ENCODE measurements around the gene TNFRSF9.

The TNFRSF9 gene

DNA sequence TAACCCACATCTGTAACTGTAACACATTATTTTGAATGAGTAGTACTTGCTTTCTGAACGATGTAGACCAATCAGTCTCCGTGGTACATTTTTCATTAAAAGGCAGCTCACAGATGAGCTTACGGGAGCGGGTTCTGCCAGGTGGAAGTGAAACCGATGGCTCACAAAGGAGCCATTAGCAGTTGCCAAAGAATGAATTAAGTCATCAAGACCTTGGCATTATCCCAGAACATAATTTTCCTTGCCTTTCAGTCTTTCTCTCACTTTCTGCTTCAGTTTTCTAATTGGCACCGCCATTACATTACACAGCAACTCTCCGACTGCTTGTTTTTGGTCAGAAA lies 54.3 kb downstream of the TNFRSF9 start:
- Histone ChIP-seq H3K27me3 (ENCODE audit: control insufficient read depth, insufficient read depth, low read length) (no peaks in the 10 kb centered on the region), H3K9me3 (ENCODE audit: control insufficient read depth, low read depth, low read length) (no peaks in the 10 kb centered on the region), H3K36me3 (ENCODE audit: control insufficient read depth, low read depth, low read length) (no peaks in the 10 kb centered on the region), H3K4me3 (ENCODE audit: low read length) (no peak overlapping the region), H3K4me1 (ENCODE audit: control insufficient read depth, low read depth, low read length) (no peaks in the 10 kb centered on the region), H3K27ac (ENCODE audit: low read length) (no peak overlapping the region), H3K9ac (ENCODE audit: low read length) (no peak overlapping the region)

DNA sequence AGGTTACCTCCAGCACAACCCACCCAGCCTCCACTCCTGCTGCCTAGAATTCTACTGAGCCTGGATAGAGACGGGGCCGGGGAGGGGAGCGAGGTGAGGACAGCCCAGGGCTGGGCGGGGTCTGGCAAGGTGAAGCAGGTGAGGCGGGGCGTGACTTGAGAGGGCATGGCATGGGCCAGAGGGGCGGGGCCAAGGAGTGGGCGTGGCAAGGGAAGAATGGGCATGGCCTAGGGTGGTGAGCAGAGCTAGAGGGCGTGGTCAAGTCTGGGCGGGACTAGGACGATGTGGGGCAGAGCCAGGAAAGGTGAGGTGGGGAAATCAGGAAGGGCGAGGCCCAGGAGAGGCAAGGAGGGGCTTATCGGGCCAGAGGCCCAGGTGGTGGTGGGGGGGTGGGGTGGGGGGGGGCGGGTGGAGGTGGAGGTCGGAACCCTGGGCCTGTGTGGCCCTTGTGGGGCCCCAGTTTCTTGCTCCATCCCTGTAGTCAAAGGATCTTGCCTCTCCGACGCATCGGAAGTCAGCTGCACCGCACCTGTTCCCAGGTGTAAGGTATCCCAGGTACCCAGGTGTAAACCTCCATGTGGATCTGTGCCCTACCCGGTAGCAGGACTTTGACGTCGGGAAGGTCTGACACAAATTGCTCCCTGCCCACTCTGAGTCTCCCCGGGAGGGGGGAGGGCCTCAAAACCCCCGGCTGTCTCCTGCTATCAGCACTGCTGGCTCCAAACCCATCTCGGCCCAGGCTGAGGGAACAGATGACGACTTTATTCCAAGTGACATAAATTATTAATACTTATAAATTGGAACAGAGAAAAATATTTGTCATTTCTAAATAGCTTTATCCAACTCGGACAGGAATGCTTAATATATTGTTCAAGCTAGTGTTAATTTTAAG lies 54.9 kb downstream of the TNFRSF9 start:
- Histone ChIP-seq H3K27ac (ENCODE audit: low read length) (no peak overlapping the region), H3K4me1 (ENCODE audit: control insufficient read depth, low read depth, low read length) (no peaks in the 10 kb centered on the region), H3K27me3 (ENCODE audit: control insufficient read depth, insufficient read depth, low read length) (no peaks in the 10 kb centered on the region), H3K4me3 (ENCODE audit: low read length) (no peak overlapping the region), H3K9ac (ENCODE audit: low read length) (no peak overlapping the region), H3K36me3 (ENCODE audit: control insufficient read depth, low read depth, low read length) (no peaks in the 10 kb centered on the region), H3K9me3 (ENCODE audit: control insufficient read depth, low read depth, low read length) (no peaks in the 10 kb centered on the region)

DNA sequence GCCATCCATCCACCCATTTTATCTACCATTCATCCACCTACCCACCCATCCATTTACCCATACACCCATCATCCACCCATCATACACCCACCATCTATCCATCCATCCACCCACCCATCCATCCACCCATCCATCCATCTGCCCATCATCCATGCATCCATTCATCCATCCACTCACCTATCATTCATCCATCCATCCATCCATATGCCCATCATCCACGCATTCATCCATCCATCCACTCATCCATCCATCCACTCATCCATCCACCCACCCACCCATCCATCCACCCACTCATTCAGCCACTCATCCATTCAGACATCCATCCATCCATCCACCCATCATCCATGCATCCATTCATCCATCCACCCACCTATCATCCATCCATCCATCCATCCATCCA lies 55.9 kb downstream of the TNFRSF9 start:
- no peaks in the 10 kb centered on the region for H3K9me3 ChIP-seq (ENCODE audit: control insufficient read depth, low read depth, low read length)
- H3K27ac ChIP-seq (ENCODE audit: low read length) = no peak overlapping the region
- H3K9ac ChIP-seq (ENCODE audit: low read length) = no peak overlapping the region
- H3K27me3 ChIP-seq (ENCODE audit: control insufficient read depth, insufficient read depth, low read length) = no peaks in the 10 kb centered on the region
- H3K4me1 ChIP-seq (ENCODE audit: control insufficient read depth, low read depth, low read length) = no peaks in the 10 kb centered on the region
- H3K36me3 ChIP-seq (ENCODE audit: control insufficient read depth, low read depth, low read length) = no peaks in the 10 kb centered on the region
- H3K4me3 ChIP-seq (ENCODE audit: low read length) = no peak overlapping the region

DNA sequence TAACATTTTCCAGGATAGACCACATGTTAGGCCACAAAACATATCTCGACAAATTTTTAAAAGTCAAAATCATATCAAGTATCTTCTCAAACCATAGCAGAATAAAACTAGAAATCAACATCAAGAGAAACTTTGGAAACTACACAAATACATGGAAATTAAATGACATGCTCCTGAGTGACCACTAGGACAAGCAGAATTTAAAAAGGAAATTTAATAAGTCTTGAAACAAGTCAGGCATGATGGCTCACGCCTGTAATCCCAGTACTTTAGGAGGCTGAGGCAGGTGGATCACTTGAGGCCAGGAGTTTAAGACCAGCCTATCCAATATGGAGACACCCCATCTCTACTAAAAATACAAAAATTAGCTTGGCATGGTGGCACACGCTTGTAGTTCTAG lies 61.4 kb downstream of the TNFRSF9 start:
- Histone ChIP-seq H3K9me3 (ENCODE audit: control insufficient read depth, low read depth, low read length) (peaks cover 2% of the 10 kb centered on the region), H3K36me3 (ENCODE audit: control insufficient read depth, low read depth, low read length) (no peaks in the 10 kb centered on the region), H3K4me1 (ENCODE audit: control insufficient read depth, low read depth, low read length) (no peaks in the 10 kb centered on the region), H3K27me3 (ENCODE audit: control insufficient read depth, insufficient read depth, low read length) (no peaks in the 10 kb centered on the region), H3K9ac (ENCODE audit: low read length) (no peak overlapping the region), H3K4me3 (ENCODE audit: low read length) (no peak overlapping the region), H3K27ac (ENCODE audit: low read length) (no peak overlapping the region)

DNA sequence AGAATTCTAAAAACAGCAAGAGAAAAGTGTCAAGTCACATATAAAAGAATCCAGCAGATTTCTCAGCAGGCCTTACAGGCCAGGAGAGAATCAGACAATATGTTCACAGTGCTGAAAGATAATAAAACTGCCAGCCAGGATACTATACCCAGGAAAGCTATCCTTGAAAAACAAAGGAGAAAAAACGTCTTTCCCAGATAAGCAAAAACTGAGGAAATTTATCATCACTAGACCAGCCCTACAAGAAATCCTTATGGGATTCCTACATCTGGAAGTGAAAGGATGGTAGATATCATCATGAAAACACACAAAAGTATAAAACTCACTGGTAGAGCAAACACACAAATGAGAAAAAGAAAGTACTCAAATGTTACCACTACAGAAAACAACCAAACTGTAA lies 62.6 kb downstream of the TNFRSF9 start:
- no peaks in the 10 kb centered on the region for H3K27me3 ChIP-seq (ENCODE audit: control insufficient read depth, insufficient read depth, low read length)
- H3K4me1 ChIP-seq (ENCODE audit: control insufficient read depth, low read depth, low read length) = no peaks in the 10 kb centered on the region
- peaks cover 2% of the 10 kb centered on the region for H3K9me3 ChIP-seq (ENCODE audit: control insufficient read depth, low read depth, low read length)
- no peak overlapping the region for H3K4me3 ChIP-seq (ENCODE audit: low read length)
- H3K27ac ChIP-seq (ENCODE audit: low read length) = no peak overlapping the region
- H3K36me3 ChIP-seq (ENCODE audit: control insufficient read depth, low read depth, low read length) = no peaks in the 10 kb centered on the region
- no peak overlapping the region for H3K9ac ChIP-seq (ENCODE audit: low read length)

DNA sequence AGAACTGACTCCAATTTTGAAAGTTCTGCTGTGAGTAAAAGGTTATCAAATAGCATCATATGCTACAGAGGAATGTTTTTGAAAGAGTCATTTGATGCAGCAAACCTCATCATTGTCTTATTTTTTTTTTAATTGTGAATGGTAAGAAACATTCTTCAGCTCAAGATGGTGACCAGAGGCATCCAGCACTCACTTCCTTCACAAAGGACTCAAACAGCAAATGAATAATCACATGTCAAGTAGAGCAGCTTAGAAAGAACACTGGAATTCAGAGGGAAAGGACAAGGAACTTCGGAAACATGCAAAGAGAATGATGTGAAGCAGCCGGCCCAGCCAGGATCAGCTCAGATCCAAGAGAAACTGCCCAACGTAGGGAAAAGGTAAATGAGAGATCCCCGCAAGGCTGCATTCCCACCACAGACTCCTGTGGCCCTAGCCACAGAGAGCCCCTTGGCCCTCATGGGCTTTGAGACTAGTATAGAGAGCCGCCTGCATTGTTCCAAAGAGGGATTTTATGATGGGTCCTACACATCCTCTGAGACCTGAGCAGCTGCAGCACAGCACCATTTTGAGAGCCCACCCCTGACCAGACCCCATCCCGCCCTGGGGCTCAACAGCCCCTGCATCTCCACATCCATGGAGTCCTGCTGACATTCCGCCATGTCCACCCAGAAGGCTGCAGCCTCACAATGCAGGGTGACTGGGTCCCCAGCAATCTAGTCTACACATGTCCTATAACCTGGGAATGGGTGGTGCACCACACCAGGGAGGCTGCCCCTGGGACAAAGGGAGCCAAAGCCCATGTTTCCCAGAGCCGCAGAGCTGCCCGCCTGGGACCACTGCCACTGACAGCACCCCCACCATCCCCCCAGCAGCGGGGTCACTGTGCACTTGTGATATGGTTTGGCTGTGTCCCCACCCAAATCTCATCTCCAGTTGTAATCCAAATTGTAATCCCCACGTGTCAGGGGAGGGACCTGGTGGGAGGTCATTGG lies 66.5 kb downstream of the TNFRSF9 start:
- Histone ChIP-seq H3K9me3 (ENCODE audit: control insufficient read depth, low read depth, low read length) (peaks cover 2% of the 10 kb centered on the region), H3K4me1 (ENCODE audit: control insufficient read depth, low read depth, low read length) (no peaks in the 10 kb centered on the region), H3K36me3 (ENCODE audit: control insufficient read depth, low read depth, low read length) (no peaks in the 10 kb centered on the region), H3K27ac (ENCODE audit: low read length) (no peak overlapping the region), H3K9ac (ENCODE audit: low read length) (no peak overlapping the region), H3K4me3 (ENCODE audit: low read length) (no peak overlapping the region), H3K27me3 (ENCODE audit: control insufficient read depth, insufficient read depth, low read length) (no peaks in the 10 kb centered on the region)

DNA sequence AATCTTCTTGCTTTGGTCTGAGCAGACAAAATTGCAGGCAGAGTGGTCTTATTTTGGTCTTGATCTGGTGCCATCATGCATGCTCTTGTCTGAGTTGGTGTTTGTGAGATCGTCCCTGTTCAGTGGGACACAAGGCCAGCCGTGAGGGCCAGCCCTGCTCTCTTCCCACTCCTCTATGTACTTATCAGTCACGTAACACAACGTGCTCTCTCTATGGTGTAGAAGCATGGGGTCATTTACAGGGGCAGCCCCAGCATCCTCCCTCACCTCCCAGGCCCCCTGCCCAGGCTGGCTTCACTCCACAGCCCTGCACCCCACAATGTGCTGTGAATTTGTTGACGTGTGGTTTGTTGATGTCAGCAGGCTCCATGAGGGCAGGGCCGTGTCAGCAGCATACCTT lies 69.5 kb downstream of the TNFRSF9 start:
- Histone ChIP-seq H3K4me1 (ENCODE audit: control insufficient read depth, low read depth, low read length) (no peaks in the 10 kb centered on the region), H3K9ac (ENCODE audit: low read length) (no peak overlapping the region), H3K27me3 (ENCODE audit: control insufficient read depth, insufficient read depth, low read length) (no peaks in the 10 kb centered on the region), H3K4me3 (ENCODE audit: low read length) (no peak overlapping the region), H3K9me3 (ENCODE audit: control insufficient read depth, low read depth, low read length) (no peaks in the 10 kb centered on the region), H3K27ac (ENCODE audit: low read length) (no peak overlapping the region), H3K36me3 (ENCODE audit: control insufficient read depth, low read depth, low read length) (no peaks in the 10 kb centered on the region)

GRCh38 chr1:7869136-7869920 lies 71.3 kb downstream of the TNFRSF9 start:
- Histone ChIP-seq H3K36me3 (ENCODE audit: control insufficient read depth, low read depth, low read length) (no peaks in the 10 kb centered on the region), H3K27me3 (ENCODE audit: control insufficient read depth, insufficient read depth, low read length) (no peaks in the 10 kb centered on the region), H3K4me3 (ENCODE audit: low read length) (no peak overlapping the region), H3K4me1 (ENCODE audit: control insufficient read depth, low read depth, low read length) (no peaks in the 10 kb centered on the region), H3K9me3 (ENCODE audit: control insufficient read depth, low read depth, low read length) (no peaks in the 10 kb centered on the region), H3K9ac (ENCODE audit: low read length) (no peak overlapping the region), H3K27ac (ENCODE audit: low read length) (no peak overlapping the region)

DNA sequence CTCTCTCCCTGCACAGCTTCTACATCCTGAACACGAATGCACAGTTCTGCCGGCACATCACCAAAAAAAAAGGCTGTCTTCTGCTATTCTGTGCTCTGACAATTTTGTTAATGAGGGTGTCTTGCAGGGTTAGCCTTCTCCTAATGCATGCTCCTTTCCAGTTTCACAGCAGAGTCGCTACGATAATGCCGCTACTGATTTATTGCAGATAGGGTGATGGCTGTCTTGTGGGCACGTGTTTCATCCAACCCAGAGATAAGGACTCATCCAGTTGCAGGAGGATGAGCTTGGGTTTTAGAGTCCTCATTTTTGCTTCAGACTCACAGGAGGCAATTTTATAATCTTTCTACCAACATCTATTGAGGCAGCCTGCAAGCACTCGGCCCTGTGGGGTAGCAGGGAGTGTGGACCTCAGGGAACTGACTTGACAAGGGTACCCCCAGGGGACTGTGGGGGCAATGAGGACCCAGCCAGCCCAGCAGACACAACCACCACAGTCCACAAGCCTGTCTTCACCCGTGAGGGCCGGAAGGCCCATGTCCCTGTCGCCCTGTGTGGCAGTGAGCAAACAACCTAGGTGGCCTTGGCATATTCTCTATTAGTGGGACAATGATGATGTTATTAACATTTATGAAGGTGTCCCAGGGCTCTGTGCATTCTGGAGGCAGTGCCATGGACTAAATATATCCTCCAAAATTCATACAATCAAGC lies 72.4 kb downstream of the TNFRSF9 start:
- Histone ChIP-seq H3K9me3 (ENCODE audit: control insufficient read depth, low read depth, low read length) (no peaks in the 10 kb centered on the region), H3K4me3 (ENCODE audit: low read length) (no peak overlapping the region), H3K27me3 (ENCODE audit: control insufficient read depth, insufficient read depth, low read length) (no peaks in the 10 kb centered on the region), H3K36me3 (ENCODE audit: control insufficient read depth, low read depth, low read length) (no peaks in the 10 kb centered on the region), H3K9ac (ENCODE audit: low read length) (no peak overlapping the region), H3K27ac (ENCODE audit: low read length) (no peak overlapping the region), H3K4me1 (ENCODE audit: control insufficient read depth, low read depth, low read length) (no peaks in the 10 kb centered on the region)

GRCh38 chr1:7865978-7866377 lies 74.7 kb downstream of the TNFRSF9 start:
- Histone ChIP-seq H3K4me3 (ENCODE audit: low read length) (no peak overlapping the region), H3K4me1 (ENCODE audit: control insufficient read depth, low read depth, low read length) (no peaks in the 10 kb centered on the region), H3K9ac (ENCODE audit: low read length) (no peak overlapping the region), H3K27ac (ENCODE audit: low read length) (no peak overlapping the region), H3K9me3 (ENCODE audit: control insufficient read depth, low read depth, low read length) (no peaks in the 10 kb centered on the region), H3K27me3 (ENCODE audit: control insufficient read depth, insufficient read depth, low read length) (no peaks in the 10 kb centered on the region), H3K36me3 (ENCODE audit: control insufficient read depth, low read depth, low read length) (no peaks in the 10 kb centered on the region)

Measured in iPS-18a (cell line).